Activated CD8-positive, alpha-beta T cell treated with anti-CD3 and anti-CD28 coated beads for 36 hours (primary cell): ENCODE results near the gene TBX1. TPM values are rescaled to one million over a fixed set of nuclear protein-coding genes. Genes with fewer than 3 reads are reported as not detected.

Experiments used
- ATAC-seq: fragments of 200-7000 bp; cut with Tn5 transposase; one replicate; pipeline ENCODE4 v1.10.0; 2021; ENCODE audit warnings: mild to moderate bottlenecking, moderate library complexity
- CTCF ChIA-PET: fragments of 350-600 bp; sonication (Branson Sonifier 250); formaldehyde crosslinking; loops from one replicate; lab custom pipeline; 2021; ENCODE audit warnings: antibody characterized with exemption; lab: Charles Lee
- POLR2A ChIA-PET: fragments of 350-600 bp; sonication (Branson Sonifier 250); formaldehyde crosslinking; loops from one replicate; lab custom pipeline; 2021; ENCODE audit warnings: antibody characterized with exemption; lab: Charles Lee
- DNase-seq: peaks from one replicate; pipeline ENCODE4 v3.0.0-alpha.2; 2020
- H3K27ac Mint-ChIP-seq: one replicate; pipeline ENCODE4 v1.8.0; 2021; ENCODE audit warnings: mild to moderate bottlenecking, mixed read lengths
- H3K27me3 Mint-ChIP-seq: one replicate; pipeline ENCODE4 v1.8.0; 2021; ENCODE audit warnings: mixed read lengths
- H3K36me3 Mint-ChIP-seq: one replicate; pipeline ENCODE4 v1.8.0; 2021; ENCODE audit warnings: low read depth, mixed read lengths
- H3K4me1 Mint-ChIP-seq: one replicate; pipeline ENCODE4 v1.8.0; 2021; ENCODE audit warnings: low read depth, mixed read lengths
- H3K4me3 Mint-ChIP-seq: one replicate; pipeline ENCODE4 v1.8.0; 2021; ENCODE audit warnings: mild to moderate bottlenecking, moderate library complexity, mixed read lengths
- H3K9me3 Mint-ChIP-seq: one replicate; pipeline ENCODE4 v1.8.0; 2021; ENCODE audit warnings: mixed read lengths
- intact Hi-C: fragments of 100-400 bp; cut with micrococcal nuclease; formaldehyde crosslinking; loops from one replicate; pipeline ENCODE4 v1.10.0; 2022
- total RNA-seq, 2 experiments: library from RNA; stranded (reverse); gene quantifications; one replicate each; pipeline ENCODE4 v1.2.3, GENCODE V29; 2021
- TF ChIP-seq, protein P1 (sequence below): fragments of 200-600 bp; IDR thresholded peaks from one replicate; pipeline ENCODE4 v1.8.0; 2022; ENCODE audit warnings: antibody characterized with exemption, mild to moderate bottlenecking

Gene TBX1
- total RNA-seq, 2 experiments from 2014 or later = not detected

DNA sequence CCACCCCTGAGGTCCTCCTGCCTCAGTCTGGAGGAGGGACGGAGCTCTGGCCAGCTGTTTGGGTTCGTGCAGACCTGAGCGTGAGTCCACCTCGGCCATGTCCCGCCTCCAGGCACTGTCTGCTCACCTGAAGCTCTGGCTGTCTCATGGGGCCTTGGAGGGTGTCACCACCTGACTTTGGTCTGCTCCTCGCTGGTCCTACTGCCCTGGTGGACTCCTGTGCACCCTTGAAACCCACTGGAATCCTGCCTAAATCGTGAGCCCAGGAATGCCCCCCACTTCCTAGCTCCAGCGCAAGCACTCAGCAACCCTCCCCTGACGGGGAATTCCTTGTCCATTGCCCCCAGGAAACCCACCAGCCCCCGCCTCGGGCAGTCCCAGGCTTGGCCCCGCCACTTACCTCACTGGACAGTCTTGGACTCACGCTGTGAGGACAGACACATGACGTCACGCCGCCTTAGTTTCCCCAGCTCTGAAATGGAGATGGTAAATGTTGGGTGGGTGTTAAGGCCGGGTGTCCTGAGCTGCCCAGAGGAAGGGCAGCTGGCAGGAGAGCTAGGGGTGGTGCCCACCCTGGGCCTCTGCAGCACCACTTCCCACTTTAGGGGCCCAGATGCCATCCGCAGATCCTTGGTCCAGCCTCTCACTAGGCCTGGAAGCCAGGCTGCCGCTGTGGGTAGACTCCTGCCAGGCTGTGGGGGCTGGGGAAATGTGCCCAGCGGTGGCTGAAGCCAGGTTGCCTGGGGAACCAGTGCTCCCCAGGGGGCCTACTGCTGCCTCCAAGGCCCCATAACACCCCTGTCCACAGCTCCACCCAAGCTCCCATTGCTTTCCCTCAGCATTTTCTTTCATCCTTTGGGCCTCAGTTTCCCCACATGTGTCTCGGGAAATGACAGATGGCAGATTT is 18.2 kb upstream of the TBX1 start:
- no peaks in the 10 kb centered on the region for H3K4me1 Mint-ChIP-seq
- no peak overlapping the region for H3K27ac Mint-ChIP-seq
- no peaks in the 10 kb centered on the region for H3K36me3 Mint-ChIP-seq
- TF ChIP-seq, protein P1, sequence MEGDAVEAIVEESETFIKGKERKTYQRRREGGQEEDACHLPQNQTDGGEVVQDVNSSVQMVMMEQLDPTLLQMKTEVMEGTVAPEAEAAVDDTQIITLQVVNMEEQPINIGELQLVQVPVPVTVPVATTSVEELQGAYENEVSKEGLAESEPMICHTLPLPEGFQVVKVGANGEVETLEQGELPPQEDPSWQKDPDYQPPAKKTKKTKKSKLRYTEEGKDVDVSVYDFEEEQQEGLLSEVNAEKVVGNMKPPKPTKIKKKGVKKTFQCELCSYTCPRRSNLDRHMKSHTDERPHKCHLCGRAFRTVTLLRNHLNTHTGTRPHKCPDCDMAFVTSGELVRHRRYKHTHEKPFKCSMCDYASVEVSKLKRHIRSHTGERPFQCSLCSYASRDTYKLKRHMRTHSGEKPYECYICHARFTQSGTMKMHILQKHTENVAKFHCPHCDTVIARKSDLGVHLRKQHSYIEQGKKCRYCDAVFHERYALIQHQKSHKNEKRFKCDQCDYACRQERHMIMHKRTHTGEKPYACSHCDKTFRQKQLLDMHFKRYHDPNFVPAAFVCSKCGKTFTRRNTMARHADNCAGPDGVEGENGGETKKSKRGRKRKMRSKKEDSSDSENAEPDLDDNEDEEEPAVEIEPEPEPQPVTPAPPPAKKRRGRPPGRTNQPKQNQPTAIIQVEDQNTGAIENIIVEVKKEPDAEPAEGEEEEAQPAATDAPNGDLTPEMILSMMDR = no peak
- ATAC-seq (no peak), DNase-seq (no peak)
- no peaks in the 10 kb centered on the region for H3K27me3 Mint-ChIP-seq
- ChIA-PET CTCF (interaction anchor here (2.0 kb wide), 1 partner anchor 12 kb away, joined by 12 read pairs; no protein-coding TSS in a partner anchor), POLR2A (no interaction called here)
- no peaks in the 10 kb centered on the region for H3K9me3 Mint-ChIP-seq
- H3K4me3 Mint-ChIP-seq = no peak overlapping the region
- intact Hi-C loops = no loop called here

DNA sequence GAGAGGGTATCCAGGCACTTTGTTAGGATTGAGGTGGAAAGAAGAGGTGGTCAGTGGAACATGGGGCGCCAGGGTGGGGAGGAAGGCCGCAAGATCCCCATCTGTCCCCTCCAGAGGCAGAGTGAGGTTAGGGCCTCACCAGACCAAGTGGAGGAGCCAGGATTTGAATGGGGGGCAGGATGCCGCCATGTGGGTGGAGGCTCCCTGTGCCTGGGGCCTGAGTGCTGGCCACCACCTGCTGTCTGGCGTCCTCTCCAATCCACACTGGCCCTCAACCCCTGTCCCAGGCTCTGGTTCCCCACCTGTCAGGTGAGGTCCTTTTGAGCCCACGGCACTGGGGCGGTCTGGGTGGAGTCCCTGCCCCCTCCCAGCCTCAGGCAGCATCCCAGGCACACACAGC is 17.5 kb upstream of the TBX1 start:
- H3K36me3 Mint-ChIP-seq = no peaks in the 10 kb centered on the region
- DNase-seq (no peak), ATAC-seq (no peak)
- H3K9me3 Mint-ChIP-seq = no peaks in the 10 kb centered on the region
- H3K4me1 Mint-ChIP-seq = no peaks in the 10 kb centered on the region
- intact Hi-C loops = no loop called here
- ChIA-PET POLR2A (interaction anchor here (0.7 to 1.4 kb wide), 2 partner anchors 109 to 175 kb away, joined by 3 read pairs; no protein-coding TSS in a partner anchor), CTCF (interaction anchor here (1.2 to 2.0 kb wide), 2 partner anchors 13 to 167 kb away, joined by 3 to 12 read pairs; no protein-coding TSS in a partner anchor)
- H3K4me3 Mint-ChIP-seq = no peak overlapping the region
- TF ChIP-seq, protein P1 = no peak
- no peak overlapping the region for H3K27ac Mint-ChIP-seq
- no peaks in the 10 kb centered on the region for H3K27me3 Mint-ChIP-seq

DNA sequence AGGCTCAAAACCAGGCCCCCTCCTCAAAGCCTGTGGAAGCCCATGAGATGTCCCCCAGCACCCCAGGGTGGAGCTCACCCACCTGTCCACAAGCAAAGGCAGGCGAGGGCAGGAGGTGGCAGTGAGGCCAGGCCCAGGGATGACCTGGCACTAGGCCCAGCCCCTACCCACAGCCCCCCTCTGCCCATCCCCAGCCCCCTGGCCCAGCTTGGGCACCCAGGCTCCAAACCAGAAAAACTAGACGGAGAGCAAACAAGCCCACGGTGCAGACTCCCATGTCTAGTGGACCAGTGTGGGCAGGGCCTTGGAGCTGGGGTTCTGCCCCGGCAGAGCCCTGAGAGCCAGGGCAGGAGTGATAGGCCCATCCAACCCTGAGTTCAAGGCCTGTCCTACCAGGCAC is 16.9 kb upstream of the TBX1 start:
- TF ChIP-seq, protein P1 = no peak
- no peak for DNase-seq
- ChIA-PET POLR2A (interaction anchor here (0.7 to 1.4 kb wide), 2 partner anchors 109 to 175 kb away, joined by 3 read pairs; no protein-coding TSS in a partner anchor), CTCF (interaction anchor here (1.2 to 5.4 kb wide), 2 partner anchors 13 to 166 kb away, joined by 3 to 25 read pairs; no protein-coding TSS in a partner anchor)
- Mint-ChIP-seq H3K9me3 (no peaks in the 10 kb centered on the region), H3K36me3 (no peaks in the 10 kb centered on the region), H3K27ac (no peak overlapping the region), H3K4me1 (no peaks in the 10 kb centered on the region), H3K27me3 (no peaks in the 10 kb centered on the region), H3K4me3 (no peak overlapping the region)
- no peak for ATAC-seq
- intact Hi-C loops = no loop called here

DNA sequence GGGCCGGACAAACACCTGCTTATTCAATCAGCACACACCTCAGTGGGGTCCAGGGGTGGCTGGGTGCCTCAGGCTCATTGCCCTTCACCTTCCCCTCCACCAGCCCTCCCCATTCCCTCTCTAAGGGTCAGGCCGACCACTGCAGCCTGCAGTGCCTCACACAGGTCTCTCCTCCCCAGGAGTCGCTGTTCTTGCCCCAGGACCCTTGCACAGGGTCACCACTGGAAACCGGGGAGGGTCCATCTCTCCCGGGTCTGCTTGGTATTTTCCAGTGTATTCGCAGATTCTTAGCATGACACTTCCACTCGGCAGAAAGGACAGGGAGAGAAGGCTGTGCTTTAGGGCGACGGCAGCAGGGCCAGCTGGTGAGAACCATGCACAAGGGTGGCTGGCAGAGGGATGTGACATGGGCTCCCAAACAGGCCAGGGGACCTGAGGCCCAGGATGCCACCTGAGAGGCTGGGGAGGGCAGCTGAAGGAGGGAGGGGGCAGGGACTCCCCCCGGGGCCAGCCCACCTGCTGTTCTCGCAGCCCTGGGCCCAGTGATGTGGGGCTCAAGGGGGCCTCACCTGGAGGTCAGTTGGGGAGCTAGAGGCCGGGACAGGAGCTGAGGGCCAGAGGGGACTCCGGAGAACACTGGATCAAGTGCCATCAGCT is 16.1 kb upstream of the TBX1 start:
- no peak for ATAC-seq
- no peaks in the 10 kb centered on the region for H3K4me1 Mint-ChIP-seq
- intact Hi-C loops = no loop called here
- CTCF ChIA-PET = interaction anchor here (0.8 to 5.4 kb wide), 5 partner anchors 12 to 166 kb away, joined by 3 to 25 read pairs (median 3); no protein-coding TSS in a partner anchor
- POLR2A ChIA-PET = interaction anchor here (1.4 kb wide), 1 partner anchor 174 kb away, joined by 3 read pairs; no protein-coding TSS in a partner anchor
- H3K4me3 Mint-ChIP-seq = no peak overlapping the region
- H3K27ac Mint-ChIP-seq = no peak overlapping the region
- no peak for DNase-seq
- no peaks in the 10 kb centered on the region for H3K27me3 Mint-ChIP-seq
- H3K36me3 Mint-ChIP-seq = no peaks in the 10 kb centered on the region
- H3K9me3 Mint-ChIP-seq = no peaks in the 10 kb centered on the region
- TF ChIP-seq, protein P1 = no peak
